ENCODE data around the gene ZCCHC4. TPM values are rescaled to one million over a fixed set of nuclear protein-coding genes. Genes with fewer than 3 reads are reported as not detected.

The ZCCHC4 gene
- total RNA-seq, 6 donors from 2014 or later, result 7.0 to 41.9 (median 10.6) TPM

DNA sequence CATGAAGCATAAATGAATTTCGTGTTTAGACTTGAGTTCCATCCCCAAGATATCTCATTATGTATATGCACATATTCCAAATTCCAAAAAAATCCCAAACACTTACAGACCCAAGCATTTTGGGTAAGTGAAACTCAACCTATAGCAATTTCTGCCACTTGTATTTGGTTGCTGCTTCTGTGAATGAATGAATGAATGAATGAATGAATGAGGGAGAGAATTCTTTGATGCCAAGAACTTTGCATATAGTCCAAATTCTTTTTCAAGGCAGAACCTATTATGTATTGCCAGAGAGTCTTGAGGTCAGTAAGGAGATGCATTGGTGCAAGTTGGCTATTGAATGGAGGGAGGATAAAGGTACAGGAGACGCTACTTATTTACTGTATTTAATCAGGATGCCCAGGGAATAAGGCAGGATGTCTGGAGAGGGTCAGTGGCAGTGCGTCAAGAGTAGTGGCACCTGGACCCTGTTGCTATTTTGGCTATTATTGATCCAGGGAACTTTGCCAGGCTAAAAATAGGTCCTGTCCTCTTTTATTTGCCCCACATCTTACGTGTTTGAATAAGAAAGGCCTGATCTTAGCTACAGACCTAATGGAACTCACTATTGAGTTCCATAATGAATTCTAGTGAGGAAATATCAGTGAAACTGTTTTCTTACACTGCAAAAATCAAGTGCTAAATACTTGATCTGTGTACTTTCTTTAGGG is 98.4 kb downstream of the ZCCHC4 start:
- 80 to 94% methylated on average over 4 of the region's 4 CpGs for WGBS, 2 donors
- DNase-seq (no peak), ATAC-seq (ENCODE audit: low FRiP score in 2 of 2) (no peak)
- Histone ChIP-seq H3K27me3 (no peaks in the 10 kb centered on the region), H3K9me3 (no peaks in the 10 kb centered on the region), H3K4me1 (no peaks in the 10 kb centered on the region), H3K27ac (no peak overlapping the region), H3K36me3 (peaks cover 44 to 100% (median 65%) of the 10 kb centered on the region in 4 donors), H3K4me3 (no peak overlapping the region)
- no peak for TF ChIP-seq POLR2A (IDR thresholded peaks at IDR 0.05)

DNA sequence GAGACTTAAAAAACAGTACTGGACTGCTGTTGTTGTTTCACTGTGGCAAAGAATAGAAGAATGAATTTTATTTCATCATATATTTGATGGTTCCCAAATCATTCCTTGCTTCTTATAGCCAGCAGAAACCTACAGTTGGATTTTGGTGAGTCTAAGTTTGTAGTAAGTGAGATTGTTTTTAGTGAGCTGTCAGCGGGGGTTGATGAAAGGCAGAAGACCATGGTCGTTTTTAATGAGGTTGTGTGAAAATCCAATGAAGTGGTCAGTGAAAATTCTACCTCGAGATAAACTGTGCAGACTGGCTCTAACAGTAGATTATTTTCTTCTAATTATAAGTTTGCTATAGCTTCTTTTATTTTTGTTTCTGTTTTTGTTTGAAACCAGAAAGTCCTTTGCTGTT is 100.7 kb downstream of the ZCCHC4 start:
- Histone ChIP-seq H3K9me3 (no peaks in the 10 kb centered on the region), H3K4me1 (no peaks in the 10 kb centered on the region), H3K4me3 (no peak overlapping the region), H3K36me3 (peaks cover 45 to 100% (median 73%) of the 10 kb centered on the region in 4 donors), H3K27ac (no peak overlapping the region), H3K27me3 (no peaks in the 10 kb centered on the region)
- TF ChIP-seq POLR2AphosphoS5 (IDR thresholded peaks at IDR 0.05) (no peak), CTCF (IDR thresholded peaks at IDR 0.05) (no peak), EP300 (IDR thresholded peaks at IDR 0.05) (no peak), POLR2A (IDR thresholded peaks at IDR 0.05) (no peak)
- 87 to 88% methylated on average over 3 of the region's 3 CpGs for WGBS, 2 donors
- no peak for ATAC-seq (ENCODE audit: low FRiP score in 2 of 2)
- no peak for DNase-seq

- DNase-seq, result no peak
- no peaks in the 10 kb centered on the region for H3K27me3 ChIP-seq
- H3K27ac ChIP-seq, result no peak overlapping the region
- H3K9me3 ChIP-seq, result no peaks in the 10 kb centered on the region
- no peak for ATAC-seq (ENCODE audit: low FRiP score in 2 of 2)
- H3K36me3 ChIP-seq, result peaks cover 16 to 78% (median 46%) of the 10 kb centered on the region in 4 donors
- no peak for TF ChIP-seq CTCF (IDR thresholded peaks at IDR 0.05)
- no peak for TF ChIP-seq POLR2AphosphoS5 (IDR thresholded peaks at IDR 0.05)
- TF ChIP-seq POLR2A (IDR thresholded peaks at IDR 0.05), result no peak
- no peak for TF ChIP-seq EP300 (IDR thresholded peaks at IDR 0.05)
- H3K4me1 ChIP-seq, result no peaks in the 10 kb centered on the region
- H3K4me3 ChIP-seq, result no peak overlapping the region
- 94 to 100% methylated on average over 2 of the region's 2 CpGs for WGBS, 2 donors
These were observed 104.4 kb downstream of the ZCCHC4 start for GRCh38 chr4:25417014-25417413.

Other genes starting within 250 kb of the ZCCHC4 start
- gene SEPSECS, start 152.3 kb upstream of the ZCCHC4 start, total RNA-seq, result 10 to 100 TPM in 3 of 6 donors, 1 to 10 TPM in 3; 4.9 to 19.3 (median 8.9) TPM
- gene PI4K2B, start 78.7 kb upstream of the ZCCHC4 start, total RNA-seq, result 10 to 100 TPM; 17.7 to 54.8 (median 23.7) TPM
- 10 to 100 TPM; 20.8 to 78.2 (median 27.2) TPM for gene ANAPC4, start 64.5 kb downstream of the ZCCHC4 start, total RNA-seq